ENCODE results near the gene PCBD1.

The PCBD1 gene

GRCh38 chr10:70901276-70901878, 13.0 kb upstream of the PCBD1 start:
- Histone ChIP-seq H3K36me3 (no peaks in the 10 kb centered on the region), H3K9me3 (no peaks in the 10 kb centered on the region), H3K4me3 (ENCODE audit: low read depth, low read length) (no peak overlapping the region), H3K27me3 (no peaks in the 10 kb centered on the region), H3K4me1 (peaks cover 6% of the 10 kb centered on the region)
- no peak for DNase-seq
- TF ChIP-seq, protein P1, sequence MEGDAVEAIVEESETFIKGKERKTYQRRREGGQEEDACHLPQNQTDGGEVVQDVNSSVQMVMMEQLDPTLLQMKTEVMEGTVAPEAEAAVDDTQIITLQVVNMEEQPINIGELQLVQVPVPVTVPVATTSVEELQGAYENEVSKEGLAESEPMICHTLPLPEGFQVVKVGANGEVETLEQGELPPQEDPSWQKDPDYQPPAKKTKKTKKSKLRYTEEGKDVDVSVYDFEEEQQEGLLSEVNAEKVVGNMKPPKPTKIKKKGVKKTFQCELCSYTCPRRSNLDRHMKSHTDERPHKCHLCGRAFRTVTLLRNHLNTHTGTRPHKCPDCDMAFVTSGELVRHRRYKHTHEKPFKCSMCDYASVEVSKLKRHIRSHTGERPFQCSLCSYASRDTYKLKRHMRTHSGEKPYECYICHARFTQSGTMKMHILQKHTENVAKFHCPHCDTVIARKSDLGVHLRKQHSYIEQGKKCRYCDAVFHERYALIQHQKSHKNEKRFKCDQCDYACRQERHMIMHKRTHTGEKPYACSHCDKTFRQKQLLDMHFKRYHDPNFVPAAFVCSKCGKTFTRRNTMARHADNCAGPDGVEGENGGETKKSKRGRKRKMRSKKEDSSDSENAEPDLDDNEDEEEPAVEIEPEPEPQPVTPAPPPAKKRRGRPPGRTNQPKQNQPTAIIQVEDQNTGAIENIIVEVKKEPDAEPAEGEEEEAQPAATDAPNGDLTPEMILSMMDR (IDR thresholded peaks at IDR 0.05; ENCODE audit: low read depth, low read length) = no peak

DNA sequence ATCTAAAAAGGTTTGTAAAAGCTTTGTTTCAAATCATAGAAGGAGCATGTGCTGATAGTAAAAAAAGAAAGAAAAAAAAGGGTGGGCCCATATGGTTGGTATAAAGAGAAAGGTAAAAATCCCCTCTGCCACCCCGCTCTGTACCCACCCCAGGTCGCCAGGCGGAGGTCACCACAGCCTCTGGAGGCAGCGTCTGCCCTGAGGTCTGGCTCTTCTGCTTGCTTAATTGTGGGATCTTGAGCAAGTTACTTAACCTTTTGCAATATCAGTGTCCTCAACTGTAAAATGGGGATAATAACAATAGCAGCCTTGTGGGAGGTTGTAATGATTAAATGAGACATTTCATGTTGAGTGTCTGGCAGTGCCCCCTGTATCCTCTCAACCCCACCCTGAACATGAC, 10.7 kb upstream of the PCBD1 start:
- peaks cover 6% of the 10 kb centered on the region for H3K4me1 ChIP-seq
- TF ChIP-seq, protein P1 (IDR thresholded peaks at IDR 0.05; ENCODE audit: low read depth, low read length) = no peak
- no peaks in the 10 kb centered on the region for H3K36me3 ChIP-seq
- no peaks in the 10 kb centered on the region for H3K27me3 ChIP-seq
- H3K4me3 ChIP-seq (ENCODE audit: low read depth, low read length) = no peak overlapping the region
- no peaks in the 10 kb centered on the region for H3K9me3 ChIP-seq
- no peak for DNase-seq

- TF ChIP-seq, protein P1 (IDR thresholded peaks at IDR 0.05; ENCODE audit: low read depth, low read length) = no peak
- Histone ChIP-seq H3K4me1 (peaks cover 6% of the 10 kb centered on the region), H3K4me3 (ENCODE audit: low read depth, low read length) (no peak overlapping the region), H3K9me3 (no peaks in the 10 kb centered on the region), H3K36me3 (no peaks in the 10 kb centered on the region), H3K27me3 (no peaks in the 10 kb centered on the region)
- no peak for DNase-seq
These were observed 10.3 kb upstream of the PCBD1 start for GRCh38 chr10:70898687-70899086.

DNA sequence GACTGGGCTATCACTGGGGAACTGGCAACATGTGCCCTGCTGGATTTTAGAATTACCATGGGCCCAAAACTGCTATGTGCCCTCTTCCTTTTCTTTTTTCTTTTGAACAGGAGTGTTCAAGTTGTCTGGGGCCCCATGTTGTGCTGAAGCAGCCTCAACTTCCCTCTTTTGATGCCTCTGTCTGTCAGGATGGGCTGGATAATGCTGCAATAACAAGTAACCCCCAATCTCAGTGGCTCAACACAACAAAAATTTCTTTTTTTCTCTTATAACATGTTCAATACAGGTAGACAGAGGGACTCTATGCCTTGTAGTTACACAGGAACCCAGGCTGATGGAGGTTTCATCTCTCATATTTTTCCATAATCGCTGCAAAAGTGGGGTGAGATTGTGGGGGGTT, 8.2 kb upstream of the PCBD1 start:
- Histone ChIP-seq H3K36me3 (no peaks in the 10 kb centered on the region), H3K27me3 (no peaks in the 10 kb centered on the region)
- TF ChIP-seq, protein P1 (IDR thresholded peaks at IDR 0.05; ENCODE audit: low read depth, low read length) = no peak

DNA sequence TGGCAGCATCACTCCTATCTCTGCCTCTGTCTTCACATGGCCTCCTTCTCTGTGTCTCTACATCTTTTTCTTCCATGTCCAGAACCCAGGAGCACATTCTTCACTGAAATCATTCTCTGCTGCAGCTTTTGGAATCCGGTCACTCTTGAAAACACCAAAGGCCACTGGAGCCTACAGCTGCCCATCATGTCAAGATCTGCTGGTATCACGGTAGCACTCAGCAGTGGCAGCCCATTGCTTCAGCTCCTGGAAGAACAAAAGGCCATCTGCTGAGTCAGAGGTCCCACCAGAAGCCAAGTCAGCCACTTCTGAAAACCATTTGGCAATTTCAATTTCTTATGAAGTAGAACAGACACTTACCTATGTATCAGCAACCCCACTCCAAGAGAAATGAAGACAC, 6.1 kb upstream of the PCBD1 start:
- H3K36me3 ChIP-seq = no peaks in the 10 kb centered on the region
- H3K9me3 ChIP-seq = no peaks in the 10 kb centered on the region
- H3K4me3 ChIP-seq (ENCODE audit: low read depth, low read length) = no peak overlapping the region
- peaks cover 22% of the 10 kb centered on the region for H3K4me1 ChIP-seq
- H3K27me3 ChIP-seq = no peaks in the 10 kb centered on the region
- no peak for DNase-seq
- TF ChIP-seq, protein P1 (IDR thresholded peaks at IDR 0.05; ENCODE audit: low read depth, low read length) = no peak

More for the DNA sequence above, 8.2 kb upstream of the PCBD1 start:
- H3K4me1 ChIP-seq = peaks cover 6% of the 10 kb centered on the region
- no peak overlapping the region for H3K4me3 ChIP-seq (ENCODE audit: low read depth, low read length)
- no peaks in the 10 kb centered on the region for H3K9me3 ChIP-seq
- DNase-seq = no peak

- Histone ChIP-seq H3K4me3 (ENCODE audit: low read depth, low read length) (no peak overlapping the region), H3K36me3 (no peaks in the 10 kb centered on the region), H3K9me3 (no peaks in the 10 kb centered on the region), H3K4me1 (peaks cover 27% of the 10 kb centered on the region), H3K27me3 (no peaks in the 10 kb centered on the region)
- TF ChIP-seq, protein P1 (IDR thresholded peaks at IDR 0.05; ENCODE audit: low read depth, low read length) = no peak
- DNase-seq = no peak
These were observed 5.1 kb upstream of the PCBD1 start for GRCh38 chr10:70893227-70894006.
